ENCODE results near the gene JCAD.

Gene JCAD

DNA sequence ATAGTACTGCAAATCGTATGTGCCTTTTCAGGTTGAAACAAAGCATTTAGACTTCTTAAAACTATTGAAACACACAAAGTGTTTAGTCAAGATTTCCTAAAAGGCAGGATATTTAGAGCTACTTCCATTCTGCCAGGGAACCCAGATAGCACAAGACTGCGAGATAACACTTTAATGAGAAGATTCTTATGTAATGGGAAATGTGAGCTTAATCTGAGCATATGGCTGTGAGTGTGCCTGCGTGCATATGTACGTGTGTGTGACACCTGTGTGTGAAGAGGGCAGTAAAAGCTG is 14.3 kb upstream of the JCAD start:
- TF ChIP-seq, protein P1, sequence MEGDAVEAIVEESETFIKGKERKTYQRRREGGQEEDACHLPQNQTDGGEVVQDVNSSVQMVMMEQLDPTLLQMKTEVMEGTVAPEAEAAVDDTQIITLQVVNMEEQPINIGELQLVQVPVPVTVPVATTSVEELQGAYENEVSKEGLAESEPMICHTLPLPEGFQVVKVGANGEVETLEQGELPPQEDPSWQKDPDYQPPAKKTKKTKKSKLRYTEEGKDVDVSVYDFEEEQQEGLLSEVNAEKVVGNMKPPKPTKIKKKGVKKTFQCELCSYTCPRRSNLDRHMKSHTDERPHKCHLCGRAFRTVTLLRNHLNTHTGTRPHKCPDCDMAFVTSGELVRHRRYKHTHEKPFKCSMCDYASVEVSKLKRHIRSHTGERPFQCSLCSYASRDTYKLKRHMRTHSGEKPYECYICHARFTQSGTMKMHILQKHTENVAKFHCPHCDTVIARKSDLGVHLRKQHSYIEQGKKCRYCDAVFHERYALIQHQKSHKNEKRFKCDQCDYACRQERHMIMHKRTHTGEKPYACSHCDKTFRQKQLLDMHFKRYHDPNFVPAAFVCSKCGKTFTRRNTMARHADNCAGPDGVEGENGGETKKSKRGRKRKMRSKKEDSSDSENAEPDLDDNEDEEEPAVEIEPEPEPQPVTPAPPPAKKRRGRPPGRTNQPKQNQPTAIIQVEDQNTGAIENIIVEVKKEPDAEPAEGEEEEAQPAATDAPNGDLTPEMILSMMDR (conservative IDR thresholded peaks at IDR 0.05), result no peak
- TF ChIP-seq ZFX (IDR thresholded peaks at IDR 0.05), result no peak

DNA sequence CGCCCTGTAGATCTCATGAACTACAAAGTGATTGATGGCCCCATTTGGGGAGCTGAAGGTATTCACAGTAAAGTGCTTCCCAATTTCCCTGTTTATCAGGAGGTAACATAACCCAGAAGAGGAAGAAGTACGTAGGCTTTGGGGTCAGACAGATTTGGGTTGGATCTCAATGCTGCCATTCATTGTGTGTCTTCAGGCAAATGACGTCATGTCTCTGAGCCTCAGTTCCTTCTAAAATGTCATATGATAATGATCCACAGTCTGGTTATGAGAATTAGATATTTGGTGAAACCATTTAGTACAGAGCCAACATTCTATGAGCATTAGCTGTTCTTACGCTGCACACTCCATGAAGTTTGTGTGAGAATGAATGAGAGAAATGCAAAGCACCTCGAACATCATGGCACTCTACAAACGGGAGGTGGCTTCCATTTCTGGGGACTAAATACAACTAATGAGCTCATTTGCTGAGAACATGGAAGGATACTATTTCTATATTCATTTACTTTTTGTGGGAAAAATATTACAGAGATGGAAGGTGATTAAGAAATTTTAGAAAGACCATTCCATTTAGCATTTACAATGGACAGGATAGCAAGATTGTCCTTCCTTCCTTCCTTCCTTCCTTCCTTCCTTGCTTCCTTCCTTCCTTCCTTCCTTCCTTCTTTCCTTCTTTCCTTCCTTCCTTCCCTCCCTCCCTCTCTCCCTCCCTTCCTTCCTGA is 13.8 kb upstream of the JCAD start:
- no peak overlapping the region for H3K27ac ChIP-seq

More for the DNA sequence above, 14.3 kb upstream of the JCAD start:
- H3K27ac ChIP-seq, result no peak overlapping the region

GRCh38 chr10:30072068-30072467 is 12.7 kb upstream of the JCAD start:
- TF ChIP-seq ZFX (IDR thresholded peaks at IDR 0.05), result no peak
- TF ChIP-seq, protein P1 (conservative IDR thresholded peaks at IDR 0.05), result no peak
- no peak overlapping the region for H3K27ac ChIP-seq

More for the DNA sequence above, 13.8 kb upstream of the JCAD start:
- TF ChIP-seq ZFX (IDR thresholded peaks at IDR 0.05), result no peak
- TF ChIP-seq, protein P1 (conservative IDR thresholded peaks at IDR 0.05), result no peak

- TF ChIP-seq, protein P1 (conservative IDR thresholded peaks at IDR 0.05), result no peak
- no peak for TF ChIP-seq ZFX (IDR thresholded peaks at IDR 0.05)
- H3K27ac ChIP-seq, result no peak overlapping the region
These were observed 10.8 kb upstream of the JCAD start for GRCh38 chr10:30070001-30070685.

GRCh38 chr10:30068492-30069223 is 9.3 kb upstream of the JCAD start:
- TF ChIP-seq ZFX (IDR thresholded peaks at IDR 0.05), result no peak
- TF ChIP-seq, protein P1 (conservative IDR thresholded peaks at IDR 0.05), result no peak
- no peak overlapping the region for H3K27ac ChIP-seq

DNA sequence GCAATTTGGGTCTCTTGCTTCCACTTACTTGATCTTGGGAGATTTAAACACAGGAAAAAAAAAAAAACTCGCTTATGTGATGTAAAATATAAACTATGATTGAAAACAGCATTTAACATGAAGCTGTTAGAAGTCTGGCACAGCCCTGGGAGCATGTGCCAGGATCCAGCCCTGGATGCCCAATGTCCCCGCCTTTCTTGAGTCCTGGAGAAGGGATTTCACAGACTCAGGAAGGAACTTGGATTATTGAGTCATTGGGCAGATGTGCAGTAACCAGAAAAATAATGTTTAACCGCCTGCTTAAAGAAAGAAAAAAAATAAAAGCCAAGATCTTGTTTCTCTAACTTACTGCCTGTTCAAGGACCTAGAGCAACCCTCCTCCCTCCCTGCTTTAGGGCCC is 3.7 kb upstream of the JCAD start:
- H3K27ac ChIP-seq, result no peak overlapping the region
- TF ChIP-seq, protein P1 (conservative IDR thresholded peaks at IDR 0.05), result no peak
- TF ChIP-seq ZFX (IDR thresholded peaks at IDR 0.05), result no peak

GRCh38 chr10:30062582-30062981 is 3.2 kb upstream of the JCAD start:
- TF ChIP-seq, protein P1 (conservative IDR thresholded peaks at IDR 0.05), result no peak
- no peak for TF ChIP-seq ZFX (IDR thresholded peaks at IDR 0.05)
- no peak overlapping the region for H3K27ac ChIP-seq
